NCI-H1092 treated with DMSO at 0.1 percent for 48 hours (cell line): ENCODE data around the gene NDUFB1.
A peak's percentile ranks its signal among the peaks of the same experiment; 100 is the strongest.

Source experiments
- DNase-seq: peaks from one replicate; lab custom pipeline; 2025; lab: John Stamatoyannopoulos, UW

The NDUFB1 gene

DNA sequence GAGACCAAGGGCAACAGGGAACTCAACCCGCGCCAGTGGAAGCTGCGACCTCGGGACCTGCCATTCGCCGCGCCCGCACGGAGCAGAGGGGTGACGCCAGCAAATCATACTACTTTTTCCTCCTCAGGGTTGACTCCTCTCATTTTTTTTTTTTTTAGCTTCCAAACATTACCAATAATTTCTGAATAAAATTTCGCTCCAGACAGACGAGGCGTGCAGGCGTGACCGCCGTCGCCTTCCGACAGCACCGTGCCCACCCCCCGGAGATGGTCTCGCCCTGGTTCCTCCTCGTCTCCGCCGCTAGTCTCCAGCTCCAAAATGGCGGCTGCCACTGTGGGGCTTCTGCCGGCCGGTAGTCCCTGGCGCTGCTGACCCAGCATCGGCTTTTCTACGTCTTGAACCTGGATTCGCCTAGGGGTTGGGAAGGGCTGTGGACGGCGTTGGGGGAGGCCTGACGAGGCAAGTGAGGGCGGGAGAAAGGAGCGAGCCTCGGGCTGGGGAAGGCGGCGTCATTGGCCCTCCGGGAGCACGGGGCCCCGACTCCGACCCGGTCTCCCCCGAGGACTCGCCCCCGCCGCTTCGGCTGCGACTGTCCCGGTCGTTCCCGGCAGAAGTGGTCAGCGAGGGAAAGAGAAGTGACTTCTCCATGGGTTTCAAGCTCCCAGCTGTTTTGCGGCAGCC is at the start of gene NDUFB1, which contains the start of gene CPSF2:
Gene NDUFB1 (minus strand): TSS at position 37 of the 681 bp plus-strand sequence. CDS start 4,069 bp downstream, outside the sequence.
Gene CPSF2 (plus strand): TSS at position 300 of the 681 bp plus-strand sequence. CDS start 9,016 bp downstream, outside the sequence.
- peak; percentile 95 for DNase-seq

GRCh38 chr14:92164958-92165357 is 43.5 kb upstream of the NDUFB1 start:
- no peak for DNase-seq

DNA sequence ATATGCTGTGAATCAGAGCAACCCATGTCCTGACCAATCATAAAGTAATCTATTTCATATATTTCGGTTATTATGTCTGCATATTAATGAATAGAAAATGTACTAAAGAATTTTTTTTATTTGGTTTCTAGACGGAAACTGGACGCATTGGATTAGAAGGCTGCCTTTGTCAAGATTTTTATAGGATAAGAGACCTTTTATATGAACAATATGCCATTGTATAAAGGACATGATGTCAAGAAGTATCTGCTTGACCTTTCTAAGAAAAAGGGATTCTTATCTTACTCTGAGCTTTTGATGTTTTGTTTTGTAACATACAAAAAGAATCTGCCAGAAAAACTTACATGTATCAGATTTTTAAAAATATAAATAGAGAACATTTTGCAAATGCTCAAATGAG is 40.0 kb upstream of the NDUFB1 start:
- no peak for DNase-seq

DNA sequence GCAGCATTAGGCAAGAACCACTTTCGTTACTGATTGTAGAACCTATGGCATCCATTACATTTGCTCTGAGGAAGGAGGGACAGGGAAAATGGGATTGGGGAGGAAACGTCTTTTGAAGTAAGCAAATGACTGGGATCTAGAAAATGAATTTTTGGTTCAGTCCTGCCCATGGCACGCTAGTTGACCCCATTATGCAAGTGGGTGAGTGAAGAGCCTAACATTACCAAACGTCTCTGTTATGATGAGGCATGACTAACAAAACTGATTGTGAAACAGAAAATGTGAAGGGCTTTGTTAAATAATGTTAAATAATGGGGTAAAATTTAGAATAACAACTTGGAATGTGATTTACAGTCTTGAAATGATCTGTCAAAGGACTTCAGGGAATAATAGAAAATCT is 39.1 kb upstream of the NDUFB1 start:
- no peak for DNase-seq

DNA sequence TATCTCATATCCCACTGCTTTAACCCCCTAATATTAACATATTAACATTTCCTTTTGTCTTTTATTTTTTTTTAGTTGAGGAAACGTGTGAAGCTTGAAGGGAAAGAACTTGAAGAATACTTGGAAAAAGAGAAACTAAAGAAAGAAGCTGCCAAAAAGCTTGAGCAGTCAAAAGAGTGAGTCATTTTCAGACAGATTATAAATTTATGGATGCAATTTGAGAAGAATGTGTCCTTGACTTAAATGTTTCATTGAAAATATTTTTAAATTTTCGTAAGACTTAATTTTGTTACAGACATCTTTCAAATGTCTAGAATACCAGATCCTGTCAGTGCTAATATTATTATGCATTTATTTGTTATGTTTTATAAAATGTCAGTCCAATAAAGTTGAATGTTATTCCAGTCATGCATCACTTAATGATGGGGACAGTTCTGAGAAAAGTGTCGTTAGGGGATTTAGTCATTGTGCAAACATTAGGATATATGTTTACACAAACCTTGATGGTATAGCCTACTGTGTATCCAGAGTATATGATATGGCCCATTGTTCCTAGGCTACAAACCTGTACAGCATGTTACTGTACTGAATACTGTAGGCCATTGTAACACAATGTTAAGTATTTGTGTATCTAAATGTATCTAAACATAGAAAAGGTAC is 32.9 kb upstream of the NDUFB1 start:
- DNase-seq: no peak

DNA sequence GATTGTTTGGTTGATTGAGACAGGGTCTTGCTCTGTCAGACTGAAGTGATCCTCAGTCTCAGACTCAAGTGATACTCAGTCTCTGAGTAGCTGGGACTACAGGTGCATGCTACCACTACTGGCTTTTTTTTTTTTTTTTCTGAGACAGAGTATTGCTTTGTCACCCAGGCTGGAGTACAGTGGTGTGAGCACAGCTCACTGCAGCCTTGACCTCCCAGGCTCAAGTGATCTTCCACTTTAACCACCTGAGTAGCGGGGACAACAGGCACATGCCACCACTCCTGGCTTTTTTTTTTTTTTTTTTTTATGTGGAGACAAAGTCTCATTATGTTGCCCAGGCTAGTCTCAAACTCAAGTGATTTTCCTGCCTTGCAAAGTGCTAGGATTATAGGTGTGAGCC is 32.1 kb upstream of the NDUFB1 start:
- no peak for DNase-seq

GRCh38 chr14:92144708-92145107 is 23.2 kb upstream of the NDUFB1 start:
- no peak for DNase-seq

GRCh38 chr14:92143962-92144361 is 22.5 kb upstream of the NDUFB1 start:
- no peak for DNase-seq

GRCh38 chr14:92143309-92143708 is 21.8 kb upstream of the NDUFB1 start:
- no peak for DNase-seq

DNA sequence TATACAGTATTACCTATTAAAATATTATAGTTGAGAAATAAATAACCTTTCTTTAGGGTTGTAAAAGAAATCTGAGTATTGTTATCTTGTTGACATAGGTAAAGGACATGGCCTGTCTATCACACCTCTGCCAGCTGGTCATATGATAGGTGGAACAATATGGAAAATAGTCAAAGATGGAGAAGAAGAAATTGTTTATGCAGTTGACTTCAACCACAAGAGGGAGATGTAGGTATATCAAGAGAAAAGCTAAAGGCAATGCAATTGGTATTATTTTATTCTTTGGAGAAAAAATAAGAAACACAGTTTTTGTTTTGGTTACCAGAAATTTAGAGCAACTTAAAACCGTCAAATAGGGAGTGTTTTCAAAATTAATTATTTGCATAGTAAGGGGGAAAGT is 13.8 kb upstream of the NDUFB1 start:
- peak; percentile 14 for DNase-seq

DNA sequence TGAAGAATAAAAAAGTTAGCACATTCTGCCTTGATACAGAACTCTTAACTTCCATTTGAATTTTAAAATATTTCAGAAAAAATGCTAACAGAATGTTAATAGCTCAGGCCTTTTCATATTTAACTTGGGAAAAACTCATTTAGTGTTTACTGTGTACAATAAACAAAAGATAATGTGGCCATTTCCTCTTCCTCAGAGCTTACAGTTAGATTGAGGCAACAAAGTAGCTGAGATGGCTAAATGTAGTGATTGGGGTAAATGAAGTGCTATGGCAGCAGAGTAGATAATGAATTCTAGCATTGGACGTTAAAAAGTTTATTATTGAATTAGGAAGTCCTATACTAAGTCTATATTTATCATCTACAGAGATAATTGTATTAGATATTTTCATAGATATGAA is 12.9 kb upstream of the NDUFB1 start:
- no peak for DNase-seq

DNA sequence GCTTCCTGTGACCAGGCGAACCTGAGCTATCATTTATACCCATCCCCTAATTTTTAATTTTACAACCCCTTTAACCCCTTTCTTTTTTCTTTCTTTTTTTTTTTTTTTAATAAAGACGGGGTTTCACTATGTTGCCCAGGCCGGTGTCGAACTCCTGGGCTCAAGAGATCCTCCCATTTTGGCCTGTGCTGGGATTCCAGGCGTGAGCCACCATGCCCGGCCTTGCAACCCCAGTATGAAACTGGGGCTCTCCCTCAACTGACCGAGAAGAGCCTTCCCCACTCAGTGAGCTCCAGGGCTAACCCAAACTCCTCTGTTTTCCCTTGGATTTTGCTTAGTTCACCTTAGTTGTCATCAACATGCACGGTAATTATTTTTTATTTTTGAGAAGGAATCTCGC is 1.3 kb upstream of the NDUFB1 start:
- DNase-seq: no peak

GRCh38 chr14:92122351-92122677 is 808 bp upstream of the NDUFB1 start:
- DNase-seq: peak; percentile 47

GRCh38 chr14:92121207-92121669 is 268 bp downstream of the NDUFB1 start:
- DNase-seq: peak; percentile 67

GRCh38 chr14:92109490-92109889 is 12.0 kb downstream of the NDUFB1 start:
- no peak for DNase-seq

- DNase-seq: no peak
Observed at GRCh38 chr14:92108345-92109254, 12.9 kb downstream of the NDUFB1 start.

DNA sequence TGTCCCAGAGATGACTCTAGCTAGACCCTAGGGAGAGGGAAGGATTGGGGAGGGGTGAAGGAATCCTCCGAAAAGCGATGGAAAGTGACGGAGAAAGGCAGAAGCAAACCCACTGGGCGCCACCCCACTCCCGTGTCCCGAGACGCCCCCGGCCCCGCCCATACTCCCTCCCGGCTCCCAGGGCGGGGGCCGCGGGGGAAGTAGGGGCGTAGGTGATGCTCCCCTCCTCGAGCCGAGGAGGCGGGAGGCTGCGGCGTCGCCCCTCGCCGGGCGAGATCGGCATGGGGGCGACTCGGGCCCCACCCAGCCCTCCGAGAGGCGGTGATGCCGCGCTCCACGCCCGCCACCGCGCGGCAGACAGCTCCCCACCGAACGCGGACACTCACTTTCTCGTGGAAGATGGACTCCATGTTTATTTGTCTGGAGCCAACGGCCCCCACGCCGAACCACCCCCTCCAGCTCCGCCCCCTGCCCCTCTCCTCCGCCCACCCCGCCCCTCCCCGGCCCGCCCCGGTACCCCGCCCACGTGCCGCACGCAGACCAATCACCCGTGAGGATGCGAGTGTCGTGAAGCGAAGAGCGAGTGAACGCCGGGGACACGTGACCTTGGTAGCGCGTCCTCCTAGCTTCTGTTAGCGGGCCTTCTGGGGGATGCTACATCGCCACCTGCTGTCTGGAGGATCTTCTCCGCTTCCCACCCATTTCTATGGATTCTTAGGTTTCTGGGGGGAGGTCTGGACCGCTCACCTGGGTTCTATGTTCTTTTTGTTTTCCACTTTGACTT is 15.2 kb downstream of the NDUFB1 start, which contains the start of gene ATXN3:
Gene ATXN3 (minus strand): TSS at position 440 of the 784 bp plus-strand sequence. CDS start 30 bp downstream, at position 410.
- DNase-seq: peak; percentile 97

- DNase-seq: peak; percentile 55
Observed at GRCh38 chr14:92105893-92106142, 15.7 kb downstream of the NDUFB1 start.

- DNase-seq: peak; percentile 14
Observed at GRCh38 chr14:92105073-92105892, 16.2 kb downstream of the NDUFB1 start.

- no peak for DNase-seq
Observed at GRCh38 chr14:92103363-92103989, 18.0 kb downstream of the NDUFB1 start.

DNA sequence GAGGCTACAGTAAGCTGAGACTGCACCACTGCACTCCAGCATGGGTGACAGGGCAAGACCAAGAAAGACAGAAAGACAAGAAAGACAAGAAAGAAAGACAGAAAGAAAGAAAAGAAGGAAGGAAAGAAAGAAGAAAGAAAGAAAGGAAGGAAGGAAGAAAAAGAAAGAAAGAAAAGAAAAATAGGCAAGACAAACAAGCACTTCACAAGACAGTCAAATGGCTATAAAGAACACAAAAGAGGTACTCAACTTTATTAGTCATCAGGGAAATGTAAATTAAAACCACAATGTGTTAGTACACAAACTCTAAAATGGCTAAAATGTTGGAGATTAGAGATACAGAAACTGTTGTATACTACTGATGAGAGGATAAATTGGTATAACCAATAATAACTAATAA is 21.7 kb downstream of the NDUFB1 start:
- DNase-seq: no peak
